HG03095 (cell line): ENCODE data around the gene PRR20B.
"Not testable (repeated sequence)": the region's sequence is repeated elsewhere in the genome, so short reads cannot be mapped to it uniquely, and the experiment has no call there.

Experiments used
- ATAC-seq: cut with Tn5 transposase; IDR thresholded peaks from one replicate; pipeline ENCODE4 v1.9.1; 2021; ENCODE audit warnings: moderate library complexity; ENCODE audit not compliant: unreplicated experiment

Gene PRR20B

GRCh38 chr13:57147188-57147587, at the start of gene PRR20B:
PRR20B (plus strand) TSS chr13:57147488; CDS start chr13:57147875, 387 bp downstream.
- ATAC-seq: not testable (repeated sequence)

- no peak for ATAC-seq
These were observed 32.3 kb upstream of the PRR20B start for GRCh38 chr13:57114945-57115344.

- no peak for ATAC-seq
These were observed 23.6 kb upstream of the PRR20B start for GRCh38 chr13:57123681-57124080.

- ATAC-seq: no peak
These were observed 18.4 kb upstream of the PRR20B start for GRCh38 chr13:57128909-57129308.

- ATAC-seq: no peak
These were observed 11.2 kb upstream of the PRR20B start for GRCh38 chr13:57136093-57136492.

- no peak for ATAC-seq
These were observed 9.7 kb upstream of the PRR20B start for GRCh38 chr13:57137585-57137984.

GRCh38 chr13:57138988-57139387, 8.3 kb upstream of the PRR20B start:
- ATAC-seq: no peak

GRCh38 chr13:57139781-57140180, 7.5 kb upstream of the PRR20B start:
- not testable (repeated sequence) for ATAC-seq

GRCh38 chr13:57140235-57140968, 6.9 kb upstream of the PRR20B start, which contains the start of gene PRR20A:
PRR20A (plus strand) TSS chr13:57140918; CDS start chr13:57141305, 387 bp downstream.
- ATAC-seq: not testable (repeated sequence)

GRCh38 chr13:57148106-57148505, 818 bp downstream of the PRR20B start:
- not testable (repeated sequence) for ATAC-seq

- ATAC-seq: not testable (repeated sequence)
These were observed 6.5 kb downstream of the PRR20B start, which contains the start of gene PRR20C for GRCh38 chr13:57153761-57154160. PRR20C (plus strand) TSS chr13:57154061; CDS start chr13:57154448, 387 bp downstream.

- not testable (repeated sequence) for ATAC-seq
These were observed 13.0 kb downstream of the PRR20B start, which contains the start of gene PRR20D for GRCh38 chr13:57160332-57160731. PRR20D (plus strand) TSS chr13:57160632; CDS start chr13:57161019, 387 bp downstream.

GRCh38 chr13:57166897-57167296, 19.6 kb downstream of the PRR20B start, which contains the start of gene PRR20E:
PRR20E (plus strand) TSS chr13:57167197; CDS start chr13:57167584, 387 bp downstream.
- ATAC-seq: not testable (repeated sequence)

GRCh38 chr13:57191667-57192066, 44.4 kb downstream of the PRR20B start:
- ATAC-seq: no peak
